NCI-H1930 (cell line): ENCODE results near the gene TPM1.

Experiments used
- DNase-seq, 2 experiments: peaks; one replicate each; lab custom pipeline; 2025; lab: John Stamatoyannopoulos, UW

Gene TPM1

GRCh38 chr15:63075984-63076713 lies 33.6 kb downstream of the TPM1 start:
- DNase-seq, result no peak

- DNase-seq, result no peak
Measured at GRCh38 chr15:63076714-63077046, 34.1 kb downstream of the TPM1 start.

GRCh38 chr15:63077952-63078351 lies 35.4 kb downstream of the TPM1 start:
- no peak for DNase-seq

GRCh38 chr15:63079947-63080626 lies 37.5 kb downstream of the TPM1 start:
- DNase-seq, result no peak

GRCh38 chr15:63080634-63081250 lies 38.2 kb downstream of the TPM1 start:
- DNase-seq, result no peak

GRCh38 chr15:63082366-63082765 lies 39.8 kb downstream of the TPM1 start:
- no peak for DNase-seq

- no peak for DNase-seq
Measured at GRCh38 chr15:63083044-63083443, 40.5 kb downstream of the TPM1 start.

- no peak for DNase-seq
Measured at GRCh38 chr15:63083541-63083940, 41.0 kb downstream of the TPM1 start.

- no peak for DNase-seq
Measured at GRCh38 chr15:63084806-63085205, 42.3 kb downstream of the TPM1 start.

- no peak for DNase-seq
Measured at GRCh38 chr15:63085289-63085688, 42.7 kb downstream of the TPM1 start.

GRCh38 chr15:63086271-63086670 lies 43.7 kb downstream of the TPM1 start:
- DNase-seq, result no peak

GRCh38 chr15:63086947-63087346 lies 44.4 kb downstream of the TPM1 start:
- no peak for DNase-seq

- no peak for DNase-seq
Measured at GRCh38 chr15:63088533-63089245, 46.1 kb downstream of the TPM1 start.

GRCh38 chr15:63089260-63090043 lies 46.9 kb downstream of the TPM1 start:
- DNase-seq, result no peak

GRCh38 chr15:63090472-63090871 lies 47.9 kb downstream of the TPM1 start:
- DNase-seq, result no peak

GRCh38 chr15:63090887-63091286 lies 48.3 kb downstream of the TPM1 start:
- DNase-seq, result no peak

GRCh38 chr15:63091679-63092446 lies 49.3 kb downstream of the TPM1 start:
- no peak for DNase-seq

- peak; percentile 18 to 54 for DNase-seq
Measured at GRCh38 chr15:63093486-63094205, 51.1 kb downstream of the TPM1 start.

GRCh38 chr15:63094495-63094931 lies 52.0 kb downstream of the TPM1 start:
- no peak for DNase-seq

GRCh38 chr15:63096178-63096577 lies 53.6 kb downstream of the TPM1 start:
- DNase-seq, result no peak
